Measurements from ENCODE around the gene DPP10.

Gene DPP10

DNA sequence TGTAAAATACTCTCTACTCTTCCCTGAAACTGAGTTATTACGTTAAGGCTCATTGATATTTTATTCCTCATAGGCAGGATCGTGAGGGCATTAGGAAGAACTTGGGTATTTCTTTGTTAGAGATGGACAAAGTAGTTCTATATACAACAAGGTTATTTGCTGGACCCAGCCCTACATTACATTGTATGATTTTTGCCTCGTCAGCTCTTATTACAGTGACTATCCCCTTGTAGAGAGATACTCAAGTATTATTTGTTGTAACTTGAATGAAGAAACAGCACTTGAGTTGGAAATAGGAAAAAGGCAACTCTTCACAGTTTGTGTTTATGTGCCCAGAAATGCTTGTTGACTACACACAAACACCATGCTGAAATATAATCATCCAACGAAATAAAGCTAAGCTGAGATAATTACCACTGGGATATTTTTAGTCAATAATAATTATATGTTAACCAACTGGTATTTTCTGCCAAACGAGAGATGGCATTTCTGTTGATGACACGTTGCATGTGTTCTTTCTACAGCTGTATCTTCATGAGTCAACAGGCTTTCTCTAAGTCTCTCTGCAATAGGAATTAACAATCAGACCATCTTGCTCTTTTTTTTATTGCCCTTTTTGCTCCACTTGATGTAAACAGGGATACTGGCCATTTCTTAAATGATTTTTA, 947.6 kb downstream of the DPP10 start:
- Histone ChIP-seq H2BK5ac (ENCODE audit: low read depth, low read length, poor library complexity) (no peak overlapping the region), H3K4ac (ENCODE audit: low read depth, low read length) (no peak overlapping the region), H4K8ac (ENCODE audit: low read depth, low read length) (no peak overlapping the region), H3K27me3 (ENCODE audit: insufficient read depth, low read length) (no peaks in the 10 kb centered on the region), H3K14ac (ENCODE audit: low read length) (no peak overlapping the region), H3K18ac (ENCODE audit: low read length) (no peak overlapping the region), H3K79me1 (ENCODE audit: low read length) (no peaks in the 10 kb centered on the region), H3K9ac (ENCODE audit: low read length) (no peak overlapping the region), H3K4me3 (ENCODE audit: low read depth, low read length) (no peak overlapping the region), H3K79me2 (ENCODE audit: control insufficient read depth, insufficient read depth, low read length, poor library complexity) (no peaks in the 10 kb centered on the region), H2BK12ac (ENCODE audit: low read length) (no peak overlapping the region), H2BK120ac (ENCODE audit: insufficient read depth, low read length, poor library complexity) (no peak overlapping the region), H3K4me1 (ENCODE audit: control insufficient read depth in 1 of 2, insufficient read depth in 2 of 2, low read length in 2 of 2) (no peaks in the 10 kb centered on the region), H2AFZ (ENCODE audit: insufficient read depth, low read length, poor library complexity) (no peak overlapping the region), H3K4me2 (ENCODE audit: low read length) (no peak overlapping the region), H2AK5ac (ENCODE audit: low read length) (no peak overlapping the region), H3K27ac (ENCODE audit: low read depth, low read length) (no peak overlapping the region), H3K23ac (ENCODE audit: low read length) (no peak overlapping the region), H4K91ac (ENCODE audit: low read depth, low read length) (no peak overlapping the region), H3K36me3 (ENCODE audit: control insufficient read depth in 1 of 2, insufficient read depth in 2 of 2, low read length in 2 of 2) (no peaks in the 10 kb centered on the region), H3K9me3 (ENCODE audit: insufficient read depth, low read depth, low read length) (no peaks in the 10 kb centered on the region), H4K12ac (ENCODE audit: low read depth, low read length) (no peak overlapping the region)
- no CpG with 5 or more reads among the region's 6 CpGs for WGBS (ENCODE audit: extremely low coverage, insufficient coverage, insufficient read length)
- DNase-seq, result no peak

DNA sequence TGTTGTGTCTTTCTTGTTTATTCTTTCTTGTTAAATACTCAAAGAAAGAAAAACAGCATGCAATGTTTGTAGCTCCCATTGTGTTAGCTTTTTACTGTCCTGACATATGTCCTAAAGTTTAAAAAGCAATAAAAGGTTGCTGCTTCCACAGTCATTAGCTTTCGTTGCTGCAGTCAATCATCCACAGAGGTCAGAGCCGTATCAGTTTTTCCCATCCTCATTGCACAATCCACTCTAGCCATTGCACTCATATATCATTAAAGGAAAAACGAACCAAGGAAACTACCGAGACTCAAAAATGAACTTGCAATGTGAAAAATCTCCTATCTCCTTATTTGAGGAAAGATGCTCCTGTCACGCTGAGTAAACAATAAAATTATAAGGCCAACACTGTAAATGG, 954.1 kb downstream of the DPP10 start:
- H3K9ac ChIP-seq (ENCODE audit: low read length), result no peak overlapping the region
- no peaks in the 10 kb centered on the region for H3K79me1 ChIP-seq (ENCODE audit: low read length)
- no peak overlapping the region for H3K4me3 ChIP-seq (ENCODE audit: low read depth, low read length)
- H3K27me3 ChIP-seq (ENCODE audit: insufficient read depth, low read length), result no peaks in the 10 kb centered on the region
- no peak overlapping the region for H3K23ac ChIP-seq (ENCODE audit: low read length)
- H3K4ac ChIP-seq (ENCODE audit: low read depth, low read length), result no peak overlapping the region
- H2BK12ac ChIP-seq (ENCODE audit: low read length), result no peak overlapping the region
- H2BK5ac ChIP-seq (ENCODE audit: low read depth, low read length, poor library complexity), result no peak overlapping the region
- H2AK5ac ChIP-seq (ENCODE audit: low read length), result no peak overlapping the region
- no peaks in the 10 kb centered on the region for H3K36me3 ChIP-seq (ENCODE audit: control insufficient read depth in 1 of 2, insufficient read depth in 2 of 2, low read length in 2 of 2)
- WGBS (ENCODE audit: extremely low coverage, insufficient coverage, insufficient read length), result no CpG with 5 or more reads among the region's 5 CpGs
- no peak overlapping the region for H3K27ac ChIP-seq (ENCODE audit: low read depth, low read length)
- H3K4me2 ChIP-seq (ENCODE audit: low read length), result no peak overlapping the region
- DNase-seq, result peak in 1 of 2 donors; percentile 19
- no peak overlapping the region for H3K14ac ChIP-seq (ENCODE audit: low read length)
- no peak overlapping the region for H3K18ac ChIP-seq (ENCODE audit: low read length)
- no peak overlapping the region for H4K91ac ChIP-seq (ENCODE audit: low read depth, low read length)
- H2BK120ac ChIP-seq (ENCODE audit: insufficient read depth, low read length, poor library complexity), result no peak overlapping the region
- H4K12ac ChIP-seq (ENCODE audit: low read depth, low read length), result no peak overlapping the region
- H3K79me2 ChIP-seq (ENCODE audit: control insufficient read depth, insufficient read depth, low read length, poor library complexity), result no peaks in the 10 kb centered on the region
- H3K4me1 ChIP-seq (ENCODE audit: control insufficient read depth in 1 of 2, insufficient read depth in 2 of 2, low read length in 2 of 2), result no peaks in the 10 kb centered on the region
- no peak overlapping the region for H2AFZ ChIP-seq (ENCODE audit: insufficient read depth, low read length, poor library complexity)
- no peak overlapping the region for H4K8ac ChIP-seq (ENCODE audit: low read depth, low read length)
- no peaks in the 10 kb centered on the region for H3K9me3 ChIP-seq (ENCODE audit: insufficient read depth, low read depth, low read length)

DNA sequence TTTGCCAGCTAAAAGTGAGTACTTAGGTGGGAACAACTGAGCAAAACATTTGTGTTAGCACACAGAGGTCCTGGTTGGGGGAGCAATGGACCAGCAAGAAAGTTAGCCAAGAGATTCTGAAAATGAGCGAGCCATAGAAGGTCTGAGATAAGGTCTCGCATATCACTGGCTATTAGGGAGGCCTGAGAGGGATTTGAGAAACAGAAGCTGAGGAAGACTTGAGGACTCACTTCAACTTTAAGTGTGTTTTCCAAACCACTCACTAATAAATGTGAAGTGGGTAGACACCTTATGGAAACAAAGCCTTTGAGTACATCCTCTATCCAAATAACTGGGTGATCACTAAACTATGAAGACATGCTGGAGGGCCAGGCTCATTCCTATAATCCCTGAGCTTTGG, 958.5 kb downstream of the DPP10 start:
- H2AK5ac ChIP-seq (ENCODE audit: low read length), result no peak overlapping the region
- H3K4me1 ChIP-seq (ENCODE audit: control insufficient read depth in 1 of 2, insufficient read depth in 2 of 2, low read length in 2 of 2), result no peaks in the 10 kb centered on the region
- no peak overlapping the region for H3K4ac ChIP-seq (ENCODE audit: low read depth, low read length)
- H2AFZ ChIP-seq (ENCODE audit: insufficient read depth, low read length, poor library complexity), result no peak overlapping the region
- H3K36me3 ChIP-seq (ENCODE audit: control insufficient read depth in 1 of 2, insufficient read depth in 2 of 2, low read length in 2 of 2), result no peaks in the 10 kb centered on the region
- no peaks in the 10 kb centered on the region for H3K79me1 ChIP-seq (ENCODE audit: low read length)
- H3K9ac ChIP-seq (ENCODE audit: low read length), result no peak overlapping the region
- no peaks in the 10 kb centered on the region for H3K79me2 ChIP-seq (ENCODE audit: control insufficient read depth, insufficient read depth, low read length, poor library complexity)
- WGBS (ENCODE audit: extremely low coverage, insufficient coverage, insufficient read length), result no CpG with 5 or more reads among the region's 2 CpGs
- no peak overlapping the region for H3K14ac ChIP-seq (ENCODE audit: low read length)
- H2BK5ac ChIP-seq (ENCODE audit: low read depth, low read length, poor library complexity), result no peak overlapping the region
- no peak overlapping the region for H3K23ac ChIP-seq (ENCODE audit: low read length)
- no peak for DNase-seq
- H3K18ac ChIP-seq (ENCODE audit: low read length), result no peak overlapping the region
- H3K27me3 ChIP-seq (ENCODE audit: insufficient read depth, low read length), result no peaks in the 10 kb centered on the region
- H3K4me3 ChIP-seq (ENCODE audit: low read depth, low read length), result no peak overlapping the region
- H4K12ac ChIP-seq (ENCODE audit: low read depth, low read length), result no peak overlapping the region
- no peak overlapping the region for H3K4me2 ChIP-seq (ENCODE audit: low read length)
- no peak overlapping the region for H4K91ac ChIP-seq (ENCODE audit: low read depth, low read length)
- H2BK12ac ChIP-seq (ENCODE audit: low read length), result no peak overlapping the region
- H3K9me3 ChIP-seq (ENCODE audit: insufficient read depth, low read depth, low read length), result no peaks in the 10 kb centered on the region
- H2BK120ac ChIP-seq (ENCODE audit: insufficient read depth, low read length, poor library complexity), result no peak overlapping the region
- H3K27ac ChIP-seq (ENCODE audit: low read depth, low read length), result no peak overlapping the region
- H4K8ac ChIP-seq (ENCODE audit: low read depth, low read length), result no peak overlapping the region

DNA sequence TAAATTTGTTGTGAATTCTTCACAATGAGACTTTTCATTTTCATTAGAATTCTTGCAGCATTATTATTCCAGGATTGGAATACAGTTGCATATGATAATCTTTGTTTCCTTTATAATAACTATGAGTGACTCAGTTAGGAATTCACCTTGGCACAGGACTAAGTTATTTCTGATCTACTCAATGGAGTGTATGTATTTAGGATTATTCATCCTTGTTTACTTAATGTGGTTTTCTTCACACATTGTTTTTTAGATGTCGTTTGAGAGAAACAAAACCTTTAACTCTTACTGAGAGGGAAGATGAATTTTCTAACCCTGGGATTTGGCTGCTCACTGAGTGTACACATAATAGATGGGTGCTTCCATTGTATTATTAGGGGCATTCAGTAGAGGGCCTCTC, 970.1 kb downstream of the DPP10 start:
- WGBS (ENCODE audit: extremely low coverage, insufficient coverage, insufficient read length), result no CpG with 5 or more reads among the region's 1 CpG
- no peaks in the 10 kb centered on the region for H3K9me3 ChIP-seq (ENCODE audit: insufficient read depth, low read depth, low read length)
- H3K27me3 ChIP-seq (ENCODE audit: insufficient read depth, low read length), result no peaks in the 10 kb centered on the region
- H2BK12ac ChIP-seq (ENCODE audit: low read length), result no peak overlapping the region
- no peaks in the 10 kb centered on the region for H3K36me3 ChIP-seq (ENCODE audit: control insufficient read depth in 1 of 2, insufficient read depth in 2 of 2, low read length in 2 of 2)
- no peak overlapping the region for H3K14ac ChIP-seq (ENCODE audit: low read length)
- no peak overlapping the region for H2AFZ ChIP-seq (ENCODE audit: insufficient read depth, low read length, poor library complexity)
- H3K18ac ChIP-seq (ENCODE audit: low read length), result no peak overlapping the region
- H3K27ac ChIP-seq (ENCODE audit: low read depth, low read length), result no peak overlapping the region
- H2BK5ac ChIP-seq (ENCODE audit: low read depth, low read length, poor library complexity), result no peak overlapping the region
- H3K4me3 ChIP-seq (ENCODE audit: low read depth, low read length), result no peak overlapping the region
- no peak overlapping the region for H4K12ac ChIP-seq (ENCODE audit: low read depth, low read length)
- H3K9ac ChIP-seq (ENCODE audit: low read length), result no peak overlapping the region
- no peak overlapping the region for H3K23ac ChIP-seq (ENCODE audit: low read length)
- H2AK5ac ChIP-seq (ENCODE audit: low read length), result no peak overlapping the region
- H3K4ac ChIP-seq (ENCODE audit: low read depth, low read length), result no peak overlapping the region
- H4K8ac ChIP-seq (ENCODE audit: low read depth, low read length), result no peak overlapping the region
- H3K79me2 ChIP-seq (ENCODE audit: control insufficient read depth, insufficient read depth, low read length, poor library complexity), result no peaks in the 10 kb centered on the region
- H3K79me1 ChIP-seq (ENCODE audit: low read length), result no peaks in the 10 kb centered on the region
- DNase-seq, result no peak
- no peak overlapping the region for H4K91ac ChIP-seq (ENCODE audit: low read depth, low read length)
- no peak overlapping the region for H3K4me2 ChIP-seq (ENCODE audit: low read length)
- H3K4me1 ChIP-seq (ENCODE audit: control insufficient read depth in 1 of 2, insufficient read depth in 2 of 2, low read length in 2 of 2), result no peaks in the 10 kb centered on the region
- H2BK120ac ChIP-seq (ENCODE audit: insufficient read depth, low read length, poor library complexity), result no peak overlapping the region
